ENCODE measurements around the gene VPS52.
"Not testable (repeated sequence)": the region's sequence is repeated elsewhere in the genome, so short reads cannot be mapped to it uniquely, and the experiment has no call there.

DNA sequence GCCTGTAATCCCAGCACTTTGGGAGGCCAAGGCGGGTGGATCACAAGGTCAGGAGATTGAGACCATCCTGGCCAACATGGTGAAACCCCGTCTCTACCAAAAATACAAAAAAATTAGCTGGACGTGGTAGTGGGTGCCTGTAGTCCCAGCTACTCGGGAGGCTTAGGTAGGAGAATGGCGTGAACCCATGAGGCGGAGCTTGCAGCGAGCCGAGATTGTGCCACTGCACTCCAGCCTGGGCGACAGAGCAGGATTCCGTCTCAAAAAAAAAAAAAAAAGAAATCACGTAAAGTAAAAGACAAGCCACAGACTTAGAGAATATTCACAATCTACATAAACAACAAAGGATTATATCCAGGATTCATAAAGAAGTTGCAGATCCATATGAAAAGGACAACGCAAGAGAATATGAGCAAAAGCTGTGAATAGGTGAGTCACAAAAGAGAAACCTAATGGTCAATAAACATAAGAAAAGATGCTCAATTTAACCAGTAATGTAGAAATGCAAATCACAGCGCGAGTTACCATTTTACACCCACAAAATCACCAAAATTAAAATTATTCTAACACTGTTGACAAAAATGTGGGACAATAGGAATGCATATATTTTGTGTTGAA is 45.1 kb downstream of the VPS52 start:
- TF ChIP-seq CTCF (conservative IDR thresholded peaks at IDR 0.05); EZH2 (IDR thresholded peaks at IDR 0.05; ENCODE audit: low read depth): not testable (repeated sequence)
